HG03039 (cell line): Measurements from ENCODE around the gene SNAPIN.

Experiments used
- ATAC-seq: cut with Tn5 transposase; IDR thresholded peaks from one replicate; pipeline ENCODE4 v1.9.1; 2021; ENCODE audit warnings: mild to moderate bottlenecking, moderate library complexity; ENCODE audit not compliant: unreplicated experiment

SNAPIN gene

DNA sequence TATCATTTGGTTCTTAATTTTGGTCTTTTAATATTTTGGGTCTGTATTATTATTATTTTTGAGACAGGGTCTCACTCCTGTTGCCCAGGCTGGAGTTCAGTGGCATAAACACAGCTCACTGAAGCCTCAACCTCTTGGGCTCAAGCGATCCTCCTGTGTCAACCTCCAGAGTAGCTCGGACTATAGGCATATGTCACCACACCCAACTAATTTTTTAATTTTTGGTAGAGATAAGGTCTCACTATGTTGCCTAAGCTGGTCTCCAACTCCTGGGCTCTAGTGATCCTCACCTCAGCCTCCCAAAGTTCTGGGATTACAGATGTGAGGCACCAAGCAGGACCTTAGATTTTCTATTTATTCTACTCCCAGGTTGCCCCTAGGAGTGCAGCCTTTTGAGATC, 15.0 kb downstream of the SNAPIN start:
- no peak for ATAC-seq

DNA sequence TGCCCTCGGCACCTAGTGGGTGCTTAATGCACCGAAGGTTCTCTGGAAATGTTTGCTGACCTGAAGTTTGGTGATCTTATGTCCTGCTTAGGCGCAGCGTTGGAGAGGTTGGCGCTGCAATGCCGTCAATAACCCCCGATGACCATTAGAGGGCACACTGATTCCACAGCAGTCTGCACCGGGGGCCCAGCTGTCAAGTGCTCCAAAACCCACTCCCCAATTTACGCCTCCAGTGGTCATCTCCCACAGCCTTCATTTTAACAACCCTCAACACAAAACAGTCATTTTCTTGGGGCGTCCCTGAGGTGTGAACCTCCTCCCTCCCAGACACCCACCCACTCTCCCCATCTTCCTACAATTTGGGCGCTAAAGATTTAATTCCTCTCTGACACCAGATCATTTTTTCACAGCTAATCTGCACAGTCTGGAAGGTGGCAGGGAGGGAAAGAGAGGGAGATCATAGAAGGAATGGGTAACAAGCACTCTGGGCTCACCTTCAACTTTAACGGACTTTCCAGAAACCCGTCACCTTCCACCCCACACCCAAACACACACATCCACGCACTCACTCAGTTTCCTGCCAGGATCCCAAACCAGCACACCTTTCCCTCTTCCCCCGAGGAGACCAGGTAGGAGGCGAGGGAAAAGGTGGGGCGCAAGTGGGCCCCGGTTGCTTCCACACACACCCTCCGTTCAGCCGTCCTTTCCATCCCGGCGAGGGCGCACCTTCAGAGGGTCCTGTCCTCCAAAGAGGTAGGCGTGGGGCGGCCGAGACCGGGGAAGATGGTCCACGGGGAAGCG, 19.4 kb downstream of the SNAPIN start:
- no peak for ATAC-seq

DNA sequence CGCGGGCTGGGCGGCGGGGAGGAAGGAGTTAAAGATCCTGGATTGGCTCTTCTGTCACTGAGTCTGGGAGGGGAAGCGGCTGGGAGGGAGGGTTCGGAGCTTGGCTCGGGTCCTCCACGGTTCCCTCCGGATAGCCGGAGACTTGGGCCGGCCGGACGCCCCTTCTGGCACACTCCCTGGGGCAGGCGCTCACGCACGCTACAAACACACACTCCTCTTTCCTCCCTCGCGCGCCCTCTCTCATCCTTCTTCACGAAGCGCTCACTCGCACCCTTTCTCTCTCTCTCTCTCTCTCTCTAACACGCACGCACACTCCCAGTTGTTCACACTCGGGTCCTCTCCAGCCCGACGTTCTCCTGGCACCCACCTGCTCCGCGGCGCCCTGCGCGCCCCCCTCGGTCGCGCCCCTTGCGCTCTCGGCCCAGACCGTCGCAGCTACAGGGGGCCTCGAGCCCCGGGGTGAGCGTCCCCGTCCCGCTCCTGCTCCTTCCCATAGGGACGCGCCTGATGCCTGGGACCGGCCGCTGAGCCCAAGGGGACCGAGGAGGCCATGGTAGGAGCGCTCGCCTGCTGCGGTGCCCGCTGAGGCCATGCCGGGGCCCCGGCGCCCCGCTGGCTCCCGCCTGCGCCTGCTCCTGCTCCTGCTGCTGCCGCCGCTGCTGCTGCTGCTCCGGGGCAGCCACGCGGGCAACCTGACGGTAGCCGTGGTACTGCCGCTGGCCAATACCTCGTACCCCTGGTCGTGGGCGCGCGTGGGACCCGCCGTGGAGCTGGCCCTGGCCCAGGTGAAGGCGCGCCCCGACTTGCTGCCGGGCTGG, 20.2 kb downstream of the SNAPIN start, which contains the start of gene NPR1:
NPR1 (plus strand) TSS at position 170 of the 818 bp plus-strand sequence; CDS start at position 591, 421 bp downstream.
- no peak for ATAC-seq

DNA sequence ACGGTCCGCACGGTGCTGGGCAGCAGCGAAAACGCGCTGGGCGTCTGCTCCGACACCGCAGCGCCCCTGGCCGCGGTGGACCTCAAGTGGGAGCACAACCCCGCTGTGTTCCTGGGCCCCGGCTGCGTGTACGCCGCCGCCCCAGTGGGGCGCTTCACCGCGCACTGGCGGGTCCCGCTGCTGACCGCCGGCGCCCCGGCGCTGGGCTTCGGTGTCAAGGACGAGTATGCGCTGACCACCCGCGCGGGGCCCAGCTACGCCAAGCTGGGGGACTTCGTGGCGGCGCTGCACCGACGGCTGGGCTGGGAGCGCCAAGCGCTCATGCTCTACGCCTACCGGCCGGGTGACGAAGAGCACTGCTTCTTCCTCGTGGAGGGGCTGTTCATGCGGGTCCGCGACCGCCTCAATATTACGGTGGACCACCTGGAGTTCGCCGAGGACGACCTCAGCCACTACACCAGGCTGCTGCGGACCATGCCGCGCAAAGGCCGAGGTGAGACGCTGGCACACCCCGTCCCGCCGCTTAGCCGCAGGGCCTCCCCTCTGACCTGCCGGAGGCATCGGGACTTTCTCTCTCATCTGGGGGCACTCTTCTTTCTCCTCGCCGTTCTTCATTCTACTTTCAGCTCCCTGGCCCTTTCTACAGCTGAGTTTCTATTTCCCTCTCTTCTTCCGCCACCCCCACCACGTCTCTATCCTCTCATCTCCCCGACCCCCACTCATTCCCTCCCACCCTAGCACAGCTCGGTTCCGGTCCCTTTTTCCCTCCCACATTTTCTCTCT, 21.0 kb downstream of the SNAPIN start:
- ATAC-seq = no peak

DNA sequence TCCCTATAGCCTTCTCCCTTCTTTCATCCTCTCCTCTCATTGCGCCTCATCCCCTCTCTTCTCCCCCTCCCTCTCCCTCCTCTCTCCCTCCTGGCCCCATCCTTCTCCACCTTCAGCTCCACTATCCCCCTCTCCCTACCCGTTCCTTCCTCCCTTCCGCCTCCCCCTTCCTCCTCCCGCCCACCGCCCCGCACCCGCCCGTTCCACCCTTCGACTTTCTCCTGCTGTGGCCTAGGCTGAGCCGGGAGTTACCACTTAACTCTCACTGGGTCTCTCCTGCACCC, 21.6 kb downstream of the SNAPIN start:
- no peak for ATAC-seq

DNA sequence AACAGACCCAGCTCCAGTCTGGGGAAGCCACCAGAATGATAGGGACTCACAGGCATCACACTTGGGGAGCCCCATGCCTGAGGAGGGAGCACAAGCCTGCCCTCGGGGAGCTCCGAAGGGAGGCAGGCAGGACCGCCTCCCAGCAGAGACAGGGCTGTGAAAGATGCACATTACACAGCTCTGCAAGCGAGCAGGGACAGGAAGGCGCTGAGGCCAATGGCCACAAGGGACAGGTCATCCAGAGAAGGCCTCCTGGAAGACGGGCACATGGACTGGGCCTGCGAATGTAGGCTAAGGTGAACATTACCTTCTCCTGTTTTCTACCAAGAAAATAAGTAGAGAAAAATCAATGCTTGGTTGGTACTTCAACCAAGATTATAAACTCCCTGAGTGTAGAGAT, 24.2 kb downstream of the SNAPIN start:
- ATAC-seq = no peak

DNA sequence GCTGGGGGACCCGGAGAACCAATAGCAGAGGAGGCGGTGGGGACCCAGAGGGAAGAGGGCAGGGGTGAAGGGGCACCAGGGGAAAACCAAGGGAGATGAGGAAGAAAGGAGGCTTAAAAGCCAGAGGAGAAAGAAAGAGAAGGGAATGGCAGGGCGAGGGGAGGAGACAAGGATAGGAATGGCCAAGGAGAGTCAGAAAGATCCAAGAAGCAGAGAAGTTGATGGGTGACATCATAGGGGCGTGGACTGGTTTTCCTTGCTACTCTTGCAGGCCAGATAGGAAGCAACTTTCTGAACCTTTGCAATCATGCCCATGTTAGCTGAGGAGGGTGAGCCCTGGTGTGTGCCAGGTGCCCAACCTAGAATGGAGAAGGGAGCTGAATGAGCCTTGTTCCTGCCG, 25.4 kb downstream of the SNAPIN start:
- no peak for ATAC-seq

DNA sequence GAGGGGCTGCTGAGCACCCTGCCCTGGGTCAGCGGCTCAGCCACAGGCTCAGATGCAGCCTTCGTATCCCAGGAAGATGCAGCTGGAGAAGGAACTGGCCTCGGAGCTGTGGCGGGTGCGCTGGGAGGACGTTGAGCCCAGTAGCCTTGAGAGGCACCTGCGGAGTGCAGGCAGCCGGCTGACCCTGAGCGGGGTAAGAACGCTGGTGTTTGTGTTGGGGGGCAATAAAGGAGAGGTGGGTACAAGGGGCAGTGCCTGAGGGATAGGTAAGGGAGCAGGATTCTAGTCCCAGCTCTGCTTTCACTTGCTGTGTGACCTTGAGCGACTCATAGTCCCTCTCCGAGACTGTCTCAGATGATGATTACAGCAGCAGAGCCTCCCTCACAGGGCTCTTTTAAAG, 26.4 kb downstream of the SNAPIN start:
- ATAC-seq = no peak

DNA sequence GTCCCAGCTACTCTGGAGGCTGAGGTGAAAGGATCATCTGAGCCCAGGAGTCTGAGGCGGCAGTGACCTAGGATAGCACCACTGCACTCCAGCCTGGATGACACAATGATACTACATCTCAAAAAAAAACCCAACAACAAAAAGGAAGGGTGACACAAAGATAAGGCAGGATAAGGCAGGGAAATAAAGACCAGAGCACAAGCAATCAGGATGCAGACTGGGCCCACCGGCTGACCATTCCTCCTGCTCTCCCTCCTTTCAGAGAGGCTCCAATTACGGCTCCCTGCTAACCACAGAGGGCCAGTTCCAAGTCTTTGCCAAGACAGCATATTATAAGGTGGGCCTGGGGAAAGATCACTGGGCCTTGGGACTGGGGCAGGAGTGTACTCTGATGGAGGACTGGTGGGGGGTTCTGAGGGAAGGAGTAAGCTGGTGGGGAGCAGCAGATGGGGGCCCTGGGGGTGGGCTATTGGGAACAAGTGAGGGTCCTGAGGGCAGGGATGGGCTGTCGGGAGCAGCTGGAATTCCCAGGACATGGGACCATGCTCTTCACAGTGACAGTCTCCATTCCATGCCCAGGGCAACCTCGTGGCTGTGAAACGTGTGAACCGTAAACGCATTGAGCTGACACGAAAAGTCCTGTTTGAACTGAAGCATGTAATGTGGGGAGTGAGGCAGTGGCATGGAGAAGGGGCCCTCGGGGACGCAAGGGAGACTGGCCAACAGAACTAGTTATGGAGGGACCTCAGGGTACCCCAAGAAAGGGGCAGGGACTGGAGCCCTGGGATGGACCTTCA, 27.2 kb downstream of the SNAPIN start:
- no peak for ATAC-seq

DNA sequence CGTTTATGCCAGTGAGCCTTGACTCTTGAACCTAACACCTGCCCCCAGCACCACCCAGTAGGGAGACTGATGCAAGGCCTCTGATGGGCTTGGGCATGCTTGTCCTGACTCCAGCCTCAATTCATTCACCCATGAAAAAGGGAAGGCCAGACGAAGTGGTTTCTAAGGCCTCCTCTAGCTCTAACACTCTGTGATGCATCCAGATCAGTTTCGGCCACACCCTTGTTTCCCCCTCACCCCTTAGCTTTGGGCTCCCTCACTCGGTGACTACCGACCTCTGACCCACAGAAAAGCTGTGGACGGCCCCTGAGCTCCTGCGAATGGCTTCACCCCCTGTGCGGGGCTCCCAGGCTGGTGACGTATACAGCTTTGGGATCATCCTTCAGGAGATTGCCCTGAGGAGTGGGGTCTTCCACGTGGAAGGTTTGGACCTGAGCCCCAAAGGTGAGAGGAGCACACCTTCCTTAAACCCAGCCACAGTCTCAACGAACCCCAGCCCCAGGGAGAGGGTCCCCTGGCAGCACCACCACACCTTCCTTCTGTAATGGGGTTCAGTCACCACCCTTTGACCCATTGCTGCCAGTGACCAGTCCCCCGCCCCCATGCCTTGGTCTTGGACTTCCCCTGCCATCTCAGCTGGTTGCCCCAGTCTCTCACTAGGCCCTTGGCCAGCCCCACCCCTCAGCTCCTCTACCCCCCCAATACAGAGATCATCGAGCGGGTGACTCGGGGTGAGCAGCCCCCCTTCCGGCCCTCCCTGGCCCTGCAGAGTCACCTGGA, 29.0 kb downstream of the SNAPIN start:
- no peak for ATAC-seq

DNA sequence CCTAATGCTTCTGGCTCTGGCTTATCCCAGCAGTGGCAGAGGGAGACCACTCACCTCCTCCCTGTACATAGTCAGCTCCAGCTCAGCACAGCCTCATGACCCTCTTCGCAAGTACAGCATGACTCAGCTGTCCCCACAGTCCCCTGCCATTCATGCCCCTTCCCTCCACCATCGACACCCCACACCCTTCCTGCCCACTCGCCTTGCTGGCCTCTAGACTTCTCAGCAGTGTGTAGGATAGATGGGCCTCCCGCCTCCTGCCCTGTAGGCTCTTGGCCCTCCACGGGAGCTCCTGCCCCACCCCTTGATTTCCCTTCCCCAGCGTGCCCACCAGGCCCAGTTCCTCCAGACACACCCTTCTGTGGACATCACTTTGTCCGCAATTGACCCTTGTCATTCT, 29.8 kb downstream of the SNAPIN start:
- ATAC-seq = no peak

DNA sequence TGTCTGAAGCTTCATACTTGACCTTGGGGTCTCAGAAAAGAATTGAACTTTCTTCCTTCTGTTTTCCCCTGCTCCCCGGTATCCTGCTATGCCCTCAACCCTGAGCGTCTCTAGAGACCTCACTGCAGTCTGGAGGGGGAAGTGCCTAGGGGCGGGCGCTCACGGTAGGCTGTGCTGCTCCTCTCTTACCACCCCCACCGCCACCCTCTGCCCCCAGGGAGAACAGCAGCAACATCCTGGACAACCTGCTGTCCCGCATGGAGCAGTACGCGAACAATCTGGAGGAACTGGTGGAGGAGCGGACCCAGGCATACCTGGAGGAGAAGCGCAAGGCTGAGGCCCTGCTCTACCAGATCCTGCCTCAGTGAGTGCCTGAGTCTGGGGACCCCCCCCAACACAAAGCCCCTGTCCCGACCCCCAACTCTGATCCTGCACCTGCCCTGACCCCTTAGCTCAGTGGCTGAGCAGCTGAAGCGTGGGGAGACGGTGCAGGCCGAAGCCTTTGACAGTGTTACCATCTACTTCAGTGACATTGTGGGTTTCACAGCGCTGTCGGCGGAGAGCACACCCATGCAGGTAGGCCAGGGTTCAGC, 30.3 kb downstream of the SNAPIN start:
- no peak for ATAC-seq

DNA sequence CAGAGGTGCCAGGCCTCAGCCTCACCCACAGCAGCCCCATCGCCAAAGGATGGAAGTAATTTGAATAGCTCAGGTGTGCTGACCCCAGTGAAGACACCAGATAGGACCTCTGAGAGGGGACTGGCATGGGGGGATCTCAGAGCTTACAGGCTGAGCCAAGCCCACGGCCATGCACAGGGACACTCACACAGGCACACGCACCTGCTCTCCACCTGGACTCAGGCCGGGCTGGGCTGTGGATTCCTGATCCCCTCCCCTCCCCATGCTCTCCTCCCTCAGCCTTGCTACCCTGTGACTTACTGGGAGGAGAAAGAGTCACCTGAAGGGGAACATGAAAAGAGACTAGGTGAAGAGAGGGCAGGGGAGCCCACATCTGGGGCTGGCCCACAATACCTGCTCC, 35.0 kb downstream of the SNAPIN start:
- no peak for ATAC-seq

DNA sequence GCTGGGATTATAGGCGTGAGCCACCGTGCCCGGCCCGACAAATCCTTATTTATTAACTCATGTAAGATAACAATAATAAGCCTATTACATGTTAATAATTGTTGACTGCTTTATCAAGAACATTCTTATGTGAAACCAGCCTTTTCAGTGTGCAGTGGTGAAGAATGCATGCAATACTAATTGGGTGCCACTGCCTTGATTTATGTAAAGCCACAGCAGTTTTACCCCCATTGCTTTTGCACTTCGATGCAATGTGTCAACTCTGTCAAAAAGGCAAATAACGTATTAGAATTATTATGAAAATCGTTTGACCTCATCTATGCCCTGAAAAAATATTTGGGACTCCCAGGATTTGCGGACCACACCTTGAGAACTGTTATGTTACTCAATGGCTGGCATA, 38.2 kb downstream of the SNAPIN start:
- no peak for ATAC-seq

DNA sequence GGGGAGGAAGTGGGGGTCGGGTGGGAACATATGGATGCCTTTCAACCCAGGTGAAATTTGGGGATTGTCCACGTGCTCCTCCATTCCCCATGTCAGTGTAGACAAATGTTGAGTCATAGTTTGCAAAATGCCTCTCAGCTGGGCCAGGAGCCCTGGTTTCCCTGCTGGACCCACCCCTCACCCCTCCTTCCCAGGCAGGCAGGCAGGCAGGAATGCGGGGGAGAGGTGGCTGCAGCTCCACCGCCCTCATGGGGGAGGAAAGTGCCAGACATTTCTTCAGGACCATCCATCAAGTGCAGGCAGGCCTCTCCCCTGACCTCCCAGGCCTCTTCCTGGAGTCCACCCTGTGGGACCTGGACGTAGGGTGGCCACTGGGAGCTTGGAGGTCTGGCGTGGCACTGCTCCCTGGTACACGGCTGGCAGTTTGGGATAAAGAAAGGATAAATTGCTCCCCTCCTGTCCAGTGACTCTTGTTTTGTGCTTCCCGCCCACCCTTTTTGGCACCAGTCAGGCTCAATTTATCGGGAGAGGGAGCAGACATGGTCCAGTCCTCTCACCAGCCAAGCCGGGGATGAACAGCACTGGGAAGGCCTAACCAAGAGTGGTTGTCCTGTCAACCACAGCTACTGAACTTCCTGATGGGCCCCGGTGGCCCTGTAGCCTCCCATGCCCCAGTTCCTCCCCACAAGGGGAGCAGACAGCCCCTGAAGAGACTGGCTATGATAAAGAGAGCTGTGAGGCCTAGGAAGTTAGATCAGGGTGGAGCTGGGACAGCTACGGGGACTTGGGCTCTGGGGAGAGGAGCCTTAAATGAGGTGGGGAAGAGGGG, 38.9 kb downstream of the SNAPIN start:
- no peak for ATAC-seq

DNA sequence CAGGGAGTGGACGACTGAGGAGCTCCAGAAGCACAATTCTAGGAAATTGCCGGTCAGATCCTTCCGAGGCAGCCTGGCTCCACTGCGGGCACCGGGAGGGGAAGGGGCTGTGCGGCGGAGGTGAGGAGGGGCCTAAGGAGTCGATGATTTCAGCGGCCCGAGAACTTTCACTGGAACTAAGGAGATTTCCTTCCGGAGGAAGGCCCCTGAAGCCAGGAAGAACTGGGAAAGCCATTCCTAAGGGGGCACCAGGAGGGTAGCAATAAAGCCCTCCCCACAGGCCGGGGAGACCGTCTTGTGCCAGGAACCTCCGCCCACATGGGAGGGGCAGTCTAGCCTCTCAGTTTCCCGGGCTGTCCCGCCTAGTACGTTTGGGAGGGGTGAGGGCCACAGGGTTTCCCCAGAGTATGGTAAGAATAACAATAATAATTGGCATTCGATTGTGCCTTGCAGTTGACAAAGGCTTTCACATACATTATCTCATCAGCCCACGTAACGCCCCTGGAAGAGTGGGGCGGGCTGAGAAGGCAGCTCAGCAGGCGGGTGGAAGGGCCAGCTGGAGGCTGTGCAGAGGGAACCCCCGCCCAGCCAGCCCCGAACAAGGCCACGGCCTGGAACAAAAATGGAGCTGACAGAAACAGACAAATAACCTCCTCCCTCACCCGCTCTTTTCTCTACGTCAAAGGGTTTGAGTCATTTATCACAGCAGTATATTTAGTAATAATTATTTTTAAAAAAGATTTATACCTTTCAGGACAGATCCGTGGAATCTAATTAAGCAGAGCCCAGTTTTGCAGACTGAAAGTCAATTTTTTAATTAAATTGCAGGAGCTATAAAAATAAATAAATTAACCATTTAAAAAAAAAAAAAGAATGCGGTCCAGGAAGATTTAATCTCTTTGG, 39.8 kb downstream of the SNAPIN start:
- no peak for ATAC-seq

DNA sequence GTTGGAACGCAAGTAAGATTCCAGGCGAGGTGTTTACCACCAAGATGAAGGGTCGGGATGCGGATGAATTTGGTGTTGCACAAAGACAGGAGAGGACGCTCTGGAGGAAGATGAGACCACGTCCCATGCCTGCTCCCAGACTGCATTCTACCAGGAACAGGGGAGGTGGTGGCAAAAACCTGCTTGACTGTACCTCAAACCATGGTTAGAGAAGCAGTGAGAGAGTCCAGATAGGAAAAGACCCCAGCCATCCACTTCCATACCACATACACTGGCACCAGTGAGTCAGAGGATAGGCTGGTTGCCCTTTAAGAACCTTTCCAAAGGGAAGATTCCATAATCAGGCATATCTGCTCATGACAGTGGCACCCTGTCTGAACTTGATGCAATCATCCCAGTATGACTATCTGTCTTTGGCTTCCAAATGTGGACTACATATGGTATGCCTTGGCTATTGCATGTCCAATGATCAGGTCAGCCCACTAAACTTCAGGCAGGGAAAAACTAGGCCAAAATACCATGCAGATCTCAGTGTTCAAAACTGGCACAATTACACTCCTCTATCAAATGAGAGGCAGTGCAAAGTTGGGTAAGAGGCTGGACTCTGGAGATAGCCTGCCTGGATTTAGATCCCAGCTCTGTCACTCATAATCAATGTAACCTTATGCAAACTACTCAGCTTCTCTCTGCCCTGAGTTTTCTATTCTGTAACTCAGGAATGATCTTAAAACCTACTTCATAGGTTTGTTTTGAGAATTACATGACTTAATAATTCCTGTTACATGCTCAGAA, 40.6 kb downstream of the SNAPIN start:
- ATAC-seq = no peak
